OCI-LY1 (cell line): Measurements from ENCODE around the gene NXN.
"Not testable (repeated sequence)": the region's sequence is repeated elsewhere in the genome, so short reads cannot be mapped to it uniquely, and the experiment has no call there.

ENCODE experiments used
- H2AFZ ChIP-seq: fragments of 200-600 bp; sonication (generic), shearing (Covaris generic); 2 replicates; pipeline ENCODE4 v1.6.0; 2014; ENCODE audit warnings: antibody characterized with exemption, mild to moderate bottlenecking, low read length
- H3F3A ChIP-seq: fragments of 200-600 bp; sonication (generic), shearing (Covaris generic); 2 replicates; pipeline ENCODE4 v1.6.0; 2014; ENCODE audit warnings: mild to moderate bottlenecking, antibody characterized with exemption, low read length, moderate library complexity; ENCODE audit not compliant: insufficient read depth
- H3K27ac ChIP-seq: fragments of 200-600 bp; sonication (generic); 2 replicates; pipeline ENCODE4 v1.5.1; 2014; ENCODE audit warnings: low read length, mixed run types, mild to moderate bottlenecking, low read depth; ENCODE audit not compliant: poor library complexity, severe bottlenecking
- H3K27me3 ChIP-seq: fragments of 200-600 bp; sonication (generic); 2 replicates; pipeline ENCODE4 v1.6.0; 2014; ENCODE audit warnings: antibody characterized with exemption, mild to moderate bottlenecking, low read length, moderate library complexity; ENCODE audit not compliant: insufficient read depth
- H3K36me3 ChIP-seq: fragments of 200-600 bp; sonication (generic); 2 replicates; pipeline ENCODE4 v1.6.1; 2014; ENCODE audit warnings: mild to moderate bottlenecking, antibody characterized with exemption, low read length, moderate library complexity, mixed read lengths; ENCODE audit not compliant: insufficient read depth
- H3K4me1 ChIP-seq: fragments of 200-600 bp; sonication (generic); 2 replicates; pipeline ENCODE4 v1.5.1; 2014; ENCODE audit warnings: mild to moderate bottlenecking, low read length, moderate library complexity; ENCODE audit not compliant: insufficient read depth, severe bottlenecking
- H3K4me2 ChIP-seq: fragments of 200-600 bp; sonication (generic), shearing (Covaris generic); 2 replicates; pipeline ENCODE4 v1.6.1; 2014; ENCODE audit warnings: low read length
- H3K4me3 ChIP-seq: fragments of 200-600 bp; sonication (generic); 2 replicates; pipeline ENCODE4 v1.5.1; 2014; ENCODE audit warnings: low read length, low read depth, mild to moderate bottlenecking, mixed read lengths; ENCODE audit not compliant: poor library complexity, severe bottlenecking
- H3K79me2 ChIP-seq: fragments of 200-600 bp; shearing (Covaris generic); 2 replicates; pipeline ENCODE4 v1.6.1; 2016; ENCODE audit warnings: mixed run types, low read length, mixed read lengths; ENCODE audit not compliant: insufficient read depth
- H3K9ac ChIP-seq: fragments of 200-600 bp; sonication (generic), shearing (Covaris generic); 2 replicates; pipeline ENCODE4 v1.6.1; 2014; ENCODE audit warnings: mild to moderate bottlenecking, low read length, mixed read lengths
- H3K9me2 ChIP-seq: fragments of 200-600 bp; sonication (generic), shearing (Covaris generic); 2 replicates; pipeline ENCODE4 v1.6.1; 2014; ENCODE audit warnings: low read depth, mild to moderate bottlenecking, low read length, mixed read lengths
- H3K9me3 ChIP-seq: fragments of 200-600 bp; shearing (Covaris generic); 2 replicates; pipeline ENCODE4 v1.6.1; 2014; ENCODE audit warnings: low read length, mixed read lengths
- H4K20me1 ChIP-seq: fragments of 200-600 bp; sonication (generic), shearing (Covaris generic); 2 replicates; pipeline ENCODE4 v1.6.0; 2016; ENCODE audit warnings: mild to moderate bottlenecking, low read length; ENCODE audit not compliant: insufficient read depth
- EZH2 ChIP-seq: fragments of 200-600 bp; sonication (generic), shearing (Covaris generic); IDR thresholded peaks from 2 replicates; pipeline ENCODE4 v1.8.0; 2017; ENCODE audit warnings: borderline replicate concordance, mixed run types, mild to moderate bottlenecking, antibody characterized with exemption, low read length, moderate library complexity, mixed read lengths
- TF ChIP-seq, protein P1 (sequence below): fragments of 200-600 bp; sonication (generic), shearing (Covaris generic); IDR thresholded peaks from 2 replicates; pipeline ENCODE4 v1.5.1; 2017; ENCODE audit warnings: mild to moderate bottlenecking, antibody characterized with exemption, low read length, moderate library complexity, mixed read lengths

NXN gene

DNA sequence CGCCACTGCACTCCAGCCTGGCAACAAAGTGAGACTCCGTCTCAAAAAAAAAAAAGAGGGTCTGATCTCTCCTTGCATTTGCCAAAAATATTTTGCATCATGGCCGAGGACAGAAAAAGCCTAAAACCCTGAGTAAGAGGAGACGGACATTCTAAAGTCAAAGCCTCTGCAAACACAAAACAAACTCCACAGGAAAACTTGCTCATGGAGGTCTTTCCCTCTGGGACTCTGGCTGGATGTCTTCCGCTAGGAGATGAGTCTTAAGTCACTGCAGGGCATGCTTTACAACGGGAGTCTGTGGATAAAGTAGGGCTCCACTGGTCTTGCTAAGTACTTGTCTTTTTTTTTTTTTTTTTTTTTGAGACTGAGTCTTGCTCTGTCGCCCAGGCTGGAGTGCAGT is 123.4 kb downstream of the NXN start:
- no peaks in the 10 kb centered on the region for H3K9me3 ChIP-seq

DNA sequence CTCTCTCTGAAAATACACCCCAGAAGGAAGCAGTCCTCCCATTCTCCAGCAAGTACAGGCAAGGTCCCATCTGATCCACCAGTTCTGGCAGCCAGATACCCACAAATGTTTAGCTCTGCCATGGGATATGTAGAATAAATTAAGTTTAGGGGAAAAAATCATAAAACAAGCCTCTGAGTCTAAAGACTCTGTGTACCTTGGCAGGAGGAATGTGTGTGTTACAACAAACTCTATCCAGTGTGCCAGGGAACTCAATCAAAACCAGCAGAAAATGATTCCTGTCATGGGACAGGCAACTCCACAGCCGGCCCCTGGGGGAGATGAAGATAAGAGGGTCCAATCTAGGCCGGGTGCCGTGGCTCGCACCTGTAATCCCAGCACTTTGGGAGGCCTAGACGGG is 124.0 kb downstream of the NXN start:
- no peak overlapping the region for H3K9ac ChIP-seq
- no peaks in the 10 kb centered on the region for H3K27me3 ChIP-seq
- no peaks in the 10 kb centered on the region for H3K9me3 ChIP-seq
- no peaks in the 10 kb centered on the region for H4K20me1 ChIP-seq
- H3K4me3 ChIP-seq = no peak overlapping the region
- H3K27ac ChIP-seq = no peak overlapping the region
- TF ChIP-seq, protein P1, sequence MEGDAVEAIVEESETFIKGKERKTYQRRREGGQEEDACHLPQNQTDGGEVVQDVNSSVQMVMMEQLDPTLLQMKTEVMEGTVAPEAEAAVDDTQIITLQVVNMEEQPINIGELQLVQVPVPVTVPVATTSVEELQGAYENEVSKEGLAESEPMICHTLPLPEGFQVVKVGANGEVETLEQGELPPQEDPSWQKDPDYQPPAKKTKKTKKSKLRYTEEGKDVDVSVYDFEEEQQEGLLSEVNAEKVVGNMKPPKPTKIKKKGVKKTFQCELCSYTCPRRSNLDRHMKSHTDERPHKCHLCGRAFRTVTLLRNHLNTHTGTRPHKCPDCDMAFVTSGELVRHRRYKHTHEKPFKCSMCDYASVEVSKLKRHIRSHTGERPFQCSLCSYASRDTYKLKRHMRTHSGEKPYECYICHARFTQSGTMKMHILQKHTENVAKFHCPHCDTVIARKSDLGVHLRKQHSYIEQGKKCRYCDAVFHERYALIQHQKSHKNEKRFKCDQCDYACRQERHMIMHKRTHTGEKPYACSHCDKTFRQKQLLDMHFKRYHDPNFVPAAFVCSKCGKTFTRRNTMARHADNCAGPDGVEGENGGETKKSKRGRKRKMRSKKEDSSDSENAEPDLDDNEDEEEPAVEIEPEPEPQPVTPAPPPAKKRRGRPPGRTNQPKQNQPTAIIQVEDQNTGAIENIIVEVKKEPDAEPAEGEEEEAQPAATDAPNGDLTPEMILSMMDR = no peak
- TF ChIP-seq EZH2 = no peak
- no peaks in the 10 kb centered on the region; the same call in 1 of the 2 replicates for H3F3A ChIP-seq
- H2AFZ ChIP-seq = no peak overlapping the region
- no peaks in the 10 kb centered on the region for H3K36me3 ChIP-seq
- no peaks in the 10 kb centered on the region for H3K4me1 ChIP-seq
- H3K4me2 ChIP-seq = no peak overlapping the region
- no peaks in the 10 kb centered on the region for H3K79me2 ChIP-seq
- H3K9me2 ChIP-seq = no peaks in the 10 kb centered on the region

More for the DNA sequence above, 123.4 kb downstream of the NXN start:
- no peak overlapping the region for H2AFZ ChIP-seq
- no peak overlapping the region for H3K27ac ChIP-seq
- H3F3A ChIP-seq = no peaks in the 10 kb centered on the region; the same call in 1 of the 2 replicates
- no peaks in the 10 kb centered on the region for H4K20me1 ChIP-seq
- H3K79me2 ChIP-seq = no peaks in the 10 kb centered on the region
- no peaks in the 10 kb centered on the region for H3K36me3 ChIP-seq
- no peak overlapping the region for H3K9ac ChIP-seq
- H3K9me2 ChIP-seq = no peaks in the 10 kb centered on the region
- H3K4me2 ChIP-seq = no peak overlapping the region
- H3K4me1 ChIP-seq = no peaks in the 10 kb centered on the region
- H3K27me3 ChIP-seq = no peaks in the 10 kb centered on the region
- TF ChIP-seq, protein P1 = no peak
- no peak for TF ChIP-seq EZH2
- H3K4me3 ChIP-seq = no peak overlapping the region

DNA sequence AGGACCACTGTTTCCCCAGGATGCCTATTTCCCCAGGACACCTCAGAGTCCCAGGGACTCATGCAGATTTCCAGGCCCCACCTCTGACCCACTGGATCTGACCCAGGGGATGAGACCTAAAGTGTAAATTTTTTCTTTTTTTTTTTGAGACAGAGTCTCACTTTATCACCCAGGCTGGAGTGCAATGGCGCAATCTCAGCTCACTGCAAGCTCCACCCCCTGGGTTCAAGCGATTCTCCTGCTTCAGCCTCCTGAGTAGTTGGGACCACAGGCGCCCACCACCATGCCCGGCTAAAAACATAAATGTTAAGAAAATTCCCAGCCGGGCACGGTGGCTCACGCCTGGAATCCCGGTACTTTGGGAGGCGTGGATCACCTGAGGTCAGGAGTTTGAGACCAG is 126.7 kb downstream of the NXN start:
- not testable (repeated sequence) for H3K9me2 ChIP-seq, H3K4me2 ChIP-seq, H3K9ac ChIP-seq, H3K4me3 ChIP-seq, H3K36me3 ChIP-seq, H3K79me2 ChIP-seq, H3K27ac ChIP-seq, H3F3A ChIP-seq, H3K4me1 ChIP-seq, H4K20me1 ChIP-seq, H3K27me3 ChIP-seq, H3K9me3 ChIP-seq, H2AFZ ChIP-seq

DNA sequence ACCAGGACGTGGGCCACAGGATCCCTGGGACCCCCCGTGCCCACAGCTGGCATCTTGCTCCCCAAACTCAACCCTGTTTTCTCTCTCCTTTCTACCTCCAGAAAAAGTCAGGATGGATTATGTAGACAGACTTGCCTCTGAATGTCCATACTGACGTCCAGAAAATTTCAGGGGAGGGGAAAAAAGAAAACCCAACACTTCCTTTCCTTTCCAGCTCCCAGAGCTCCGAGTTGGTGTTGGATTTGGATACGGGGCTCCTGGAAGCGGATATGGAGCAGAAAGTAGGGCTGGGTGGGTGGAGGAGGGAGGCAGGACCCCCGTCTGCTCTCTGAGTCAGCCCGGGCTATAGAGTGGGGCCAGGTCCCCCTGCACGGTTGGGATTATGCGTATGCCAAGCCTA is 127.2 kb downstream of the NXN start:
- H3K9me2 ChIP-seq = no peaks in the 10 kb centered on the region
- H4K20me1 ChIP-seq = no peaks in the 10 kb centered on the region
- H3K4me2 ChIP-seq = no peak overlapping the region
- H3K36me3 ChIP-seq = no peaks in the 10 kb centered on the region; the same call in 1 of the 2 replicates
- no peaks in the 10 kb centered on the region; the same call in 1 of the 2 replicates for H3F3A ChIP-seq
- no peaks in the 10 kb centered on the region for H3K4me1 ChIP-seq
- no peak for TF ChIP-seq EZH2
- TF ChIP-seq, protein P1 = no peak
- no peak overlapping the region for H2AFZ ChIP-seq
- no peaks in the 10 kb centered on the region for H3K27me3 ChIP-seq
- no peaks in the 10 kb centered on the region for H3K9me3 ChIP-seq
- H3K4me3 ChIP-seq = no peak overlapping the region
- H3K79me2 ChIP-seq = no peaks in the 10 kb centered on the region
- H3K9ac ChIP-seq = no peak overlapping the region
- no peak overlapping the region for H3K27ac ChIP-seq
